HEK293 (cell line): Measurements from ENCODE around the gene BEND3.

Source experiments
- SALL2 ChIP-seq: fragments of 450-650 bp; formaldehyde crosslinking; IDR thresholded peaks from 2 replicates; pipeline ENCODE4 v1.5.0; 2017; ENCODE audit warnings: missing biosample characterization, mild to moderate bottlenecking, missing genetic modification characterization, borderline replicate concordance
- SP2 ChIP-seq: fragments of 450-650 bp; formaldehyde crosslinking; IDR thresholded peaks from 2 replicates; pipeline ENCODE4 v1.5.1; 2016; ENCODE audit warnings: missing biosample characterization, missing genetic modification characterization
- TSHZ1 ChIP-seq: fragments of 450-650 bp; formaldehyde crosslinking; IDR thresholded peaks from 2 replicates; pipeline ENCODE4 v1.5.1; 2016; ENCODE audit warnings: missing biosample characterization, missing genetic modification characterization, borderline replicate concordance
- ZBTB49 ChIP-seq: fragments of 450-650 bp; formaldehyde crosslinking; IDR thresholded peaks from 2 replicates; pipeline ENCODE4 v1.5.1; 2016; ENCODE audit warnings: missing biosample characterization, missing genetic modification characterization, low read depth
- ZFP37 ChIP-seq: fragments of 450-650 bp; formaldehyde crosslinking; IDR thresholded peaks from 2 replicates; pipeline ENCODE4 v1.5.1; 2016; ENCODE audit warnings: missing biosample characterization, missing genetic modification characterization
- ZNF16 ChIP-seq: fragments of 450-650 bp; formaldehyde crosslinking; IDR thresholded peaks from 2 replicates; pipeline ENCODE4 v1.5.1; 2016; ENCODE audit warnings: low read depth, missing biosample characterization, missing genetic modification characterization
- ZNF548 ChIP-seq: fragments of 450-650 bp; formaldehyde crosslinking; IDR thresholded peaks from 2 replicates; pipeline ENCODE4 v1.5.1; 2016; ENCODE audit warnings: missing biosample characterization, missing genetic modification characterization
- TF ChIP-seq, protein P1 (sequence below): fragments of 450-650 bp; formaldehyde crosslinking; IDR thresholded peaks from 2 replicates; pipeline ENCODE4 v1.5.1; 2016; ENCODE audit warnings: missing biosample characterization, missing genetic modification characterization
- TF ChIP-seq, protein P2 (sequence below): fragments of 450-650 bp; formaldehyde crosslinking; IDR thresholded peaks from 2 replicates; pipeline ENCODE4 v1.5.1; 2017; ENCODE audit warnings: missing biosample characterization, missing genetic modification characterization
- TF ChIP-seq, protein P3 (sequence below): fragments of 450-650 bp; formaldehyde crosslinking; IDR thresholded peaks from 2 replicates; pipeline ENCODE4 v1.5.1; 2016; ENCODE audit warnings: missing biosample characterization, missing genetic modification characterization

DNA sequence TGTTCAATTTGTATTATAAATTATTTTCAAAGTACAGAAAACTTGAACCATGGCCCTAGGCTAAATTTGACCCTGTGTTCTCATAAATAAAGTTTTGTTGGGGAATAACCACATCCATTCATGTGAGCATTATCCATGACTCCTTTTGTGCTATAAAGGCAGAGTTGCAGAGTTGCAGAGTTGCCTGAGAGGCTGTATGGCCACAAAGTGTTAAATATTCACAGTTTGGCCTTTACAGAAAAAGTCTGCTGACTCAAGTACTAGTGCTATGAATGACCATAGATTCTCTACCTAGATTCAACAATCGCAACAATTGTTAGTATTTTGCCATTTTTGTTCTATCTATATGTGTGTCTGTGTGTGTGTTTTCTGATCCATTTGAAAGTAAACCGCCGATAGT lies 46.2 kb upstream of the BEND3 start:
- TF ChIP-seq, protein P1, sequence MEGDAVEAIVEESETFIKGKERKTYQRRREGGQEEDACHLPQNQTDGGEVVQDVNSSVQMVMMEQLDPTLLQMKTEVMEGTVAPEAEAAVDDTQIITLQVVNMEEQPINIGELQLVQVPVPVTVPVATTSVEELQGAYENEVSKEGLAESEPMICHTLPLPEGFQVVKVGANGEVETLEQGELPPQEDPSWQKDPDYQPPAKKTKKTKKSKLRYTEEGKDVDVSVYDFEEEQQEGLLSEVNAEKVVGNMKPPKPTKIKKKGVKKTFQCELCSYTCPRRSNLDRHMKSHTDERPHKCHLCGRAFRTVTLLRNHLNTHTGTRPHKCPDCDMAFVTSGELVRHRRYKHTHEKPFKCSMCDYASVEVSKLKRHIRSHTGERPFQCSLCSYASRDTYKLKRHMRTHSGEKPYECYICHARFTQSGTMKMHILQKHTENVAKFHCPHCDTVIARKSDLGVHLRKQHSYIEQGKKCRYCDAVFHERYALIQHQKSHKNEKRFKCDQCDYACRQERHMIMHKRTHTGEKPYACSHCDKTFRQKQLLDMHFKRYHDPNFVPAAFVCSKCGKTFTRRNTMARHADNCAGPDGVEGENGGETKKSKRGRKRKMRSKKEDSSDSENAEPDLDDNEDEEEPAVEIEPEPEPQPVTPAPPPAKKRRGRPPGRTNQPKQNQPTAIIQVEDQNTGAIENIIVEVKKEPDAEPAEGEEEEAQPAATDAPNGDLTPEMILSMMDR (tag by site-specific recombination) = no peak
- TF ChIP-seq SP2 (no peak), ZBTB49 (tag by site-specific recombination) (no peak), SALL2 (tag by site-specific recombination) (no peak), ZNF548 (tag by site-specific recombination) (no peak), ZFP37 (tag by site-specific recombination) (no peak), ZNF16 (no peak), TSHZ1 (no peak)
- TF ChIP-seq, protein P2, sequence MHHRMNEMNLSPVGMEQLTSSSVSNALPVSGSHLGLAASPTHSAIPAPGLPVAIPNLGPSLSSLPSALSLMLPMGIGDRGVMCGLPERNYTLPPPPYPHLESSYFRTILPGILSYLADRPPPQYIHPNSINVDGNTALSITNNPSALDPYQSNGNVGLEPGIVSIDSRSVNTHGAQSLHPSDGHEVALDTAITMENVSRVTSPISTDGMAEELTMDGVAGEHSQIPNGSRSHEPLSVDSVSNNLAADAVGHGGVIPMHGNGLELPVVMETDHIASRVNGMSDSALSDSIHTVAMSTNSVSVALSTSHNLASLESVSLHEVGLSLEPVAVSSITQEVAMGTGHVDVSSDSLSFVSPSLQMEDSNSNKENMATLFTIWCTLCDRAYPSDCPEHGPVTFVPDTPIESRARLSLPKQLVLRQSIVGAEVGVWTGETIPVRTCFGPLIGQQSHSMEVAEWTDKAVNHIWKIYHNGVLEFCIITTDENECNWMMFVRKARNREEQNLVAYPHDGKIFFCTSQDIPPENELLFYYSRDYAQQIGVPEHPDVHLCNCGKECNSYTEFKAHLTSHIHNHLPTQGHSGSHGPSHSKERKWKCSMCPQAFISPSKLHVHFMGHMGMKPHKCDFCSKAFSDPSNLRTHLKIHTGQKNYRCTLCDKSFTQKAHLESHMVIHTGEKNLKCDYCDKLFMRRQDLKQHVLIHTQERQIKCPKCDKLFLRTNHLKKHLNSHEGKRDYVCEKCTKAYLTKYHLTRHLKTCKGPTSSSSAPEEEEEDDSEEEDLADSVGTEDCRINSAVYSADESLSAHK = no peak
- TF ChIP-seq, protein P3, sequence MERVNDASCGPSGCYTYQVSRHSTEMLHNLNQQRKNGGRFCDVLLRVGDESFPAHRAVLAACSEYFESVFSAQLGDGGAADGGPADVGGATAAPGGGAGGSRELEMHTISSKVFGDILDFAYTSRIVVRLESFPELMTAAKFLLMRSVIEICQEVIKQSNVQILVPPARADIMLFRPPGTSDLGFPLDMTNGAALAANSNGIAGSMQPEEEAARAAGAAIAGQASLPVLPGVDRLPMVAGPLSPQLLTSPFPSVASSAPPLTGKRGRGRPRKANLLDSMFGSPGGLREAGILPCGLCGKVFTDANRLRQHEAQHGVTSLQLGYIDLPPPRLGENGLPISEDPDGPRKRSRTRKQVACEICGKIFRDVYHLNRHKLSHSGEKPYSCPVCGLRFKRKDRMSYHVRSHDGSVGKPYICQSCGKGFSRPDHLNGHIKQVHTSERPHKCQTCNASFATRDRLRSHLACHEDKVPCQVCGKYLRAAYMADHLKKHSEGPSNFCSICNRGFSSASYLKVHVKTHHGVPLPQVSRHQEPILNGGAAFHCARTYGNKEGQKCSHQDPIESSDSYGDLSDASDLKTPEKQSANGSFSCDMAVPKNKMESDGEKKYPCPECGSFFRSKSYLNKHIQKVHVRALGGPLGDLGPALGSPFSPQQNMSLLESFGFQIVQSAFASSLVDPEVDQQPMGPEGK (tag by site-specific recombination) = no peak
